GM19438 (cell line): Measurements from ENCODE around the gene RSPO3.
A peak's percentile ranks its signal among the peaks of the same experiment; 100 is the strongest.
"Not testable (repeated sequence)": the region's sequence is repeated elsewhere in the genome, so short reads cannot be mapped to it uniquely, and the experiment has no call there.

Experiments used
- ATAC-seq: cut with Tn5 transposase; IDR thresholded peaks from one replicate; pipeline ENCODE4 v1.9.1; 2021; ENCODE audit warnings: low read depth; ENCODE audit not compliant: unreplicated experiment

The RSPO3 gene, protein sequence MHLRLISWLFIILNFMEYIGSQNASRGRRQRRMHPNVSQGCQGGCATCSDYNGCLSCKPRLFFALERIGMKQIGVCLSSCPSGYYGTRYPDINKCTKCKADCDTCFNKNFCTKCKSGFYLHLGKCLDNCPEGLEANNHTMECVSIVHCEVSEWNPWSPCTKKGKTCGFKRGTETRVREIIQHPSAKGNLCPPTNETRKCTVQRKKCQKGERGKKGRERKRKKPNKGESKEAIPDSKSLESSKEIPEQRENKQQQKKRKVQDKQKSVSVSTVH

GRCh38 chr6:127118298-127119101 lies at the start of gene RSPO3:
Gene RSPO3 (plus strand): TSS chr6:127118671. CDS start chr6:127119193, 522 bp downstream.
- ATAC-seq = no peak

- ATAC-seq = no peak
Observed at GRCh38 chr6:127069659-127070279, 48.7 kb upstream of the RSPO3 start.

DNA sequence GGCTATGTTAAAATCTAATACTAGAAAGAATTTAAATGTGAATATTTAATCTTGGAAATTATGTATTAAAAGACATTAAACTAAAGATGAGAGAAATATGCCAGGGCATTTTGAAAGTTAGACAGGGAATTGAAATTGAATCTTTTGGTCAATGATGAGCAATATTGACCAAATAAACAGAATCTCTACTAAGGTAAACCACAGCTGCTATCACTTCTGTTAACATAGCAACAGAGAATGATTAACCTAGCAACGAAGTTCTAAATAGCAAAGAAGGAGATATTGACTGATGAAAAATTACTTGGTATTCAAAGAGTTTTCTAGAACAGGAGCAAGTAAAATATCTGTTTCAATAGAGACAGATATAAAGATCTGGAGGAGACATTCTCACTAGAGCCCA lies 45.2 kb upstream of the RSPO3 start:
- peak; percentile 66 for ATAC-seq

- ATAC-seq = no peak
Observed at GRCh38 chr6:127076466-127076865, 42.0 kb upstream of the RSPO3 start.

GRCh38 chr6:127077886-127078285 lies 40.6 kb upstream of the RSPO3 start:
- ATAC-seq = no peak

- no peak for ATAC-seq
Observed at GRCh38 chr6:127078669-127079068, 39.8 kb upstream of the RSPO3 start.

- ATAC-seq = no peak
Observed at GRCh38 chr6:127079681-127080080, 38.8 kb upstream of the RSPO3 start.

DNA sequence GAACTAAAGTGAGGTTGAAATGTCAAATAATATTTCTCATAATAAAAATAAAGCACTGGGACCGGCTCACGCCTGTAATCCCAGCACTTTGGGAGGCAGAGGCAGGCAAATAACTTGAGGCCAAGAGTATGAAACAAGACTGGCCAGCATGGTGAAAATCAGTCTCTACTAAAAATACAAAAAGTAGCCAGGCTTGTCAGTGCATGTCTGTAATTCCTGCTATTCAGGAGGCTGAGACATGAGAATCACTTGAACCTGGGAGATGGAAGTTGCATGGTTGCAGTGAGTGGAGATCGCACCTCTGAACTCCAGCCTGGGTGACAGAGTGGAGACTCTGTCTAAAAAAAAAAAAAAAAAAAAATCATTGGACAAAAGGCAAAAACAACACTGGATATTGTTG lies 38.4 kb upstream of the RSPO3 start:
- no peak for ATAC-seq

DNA sequence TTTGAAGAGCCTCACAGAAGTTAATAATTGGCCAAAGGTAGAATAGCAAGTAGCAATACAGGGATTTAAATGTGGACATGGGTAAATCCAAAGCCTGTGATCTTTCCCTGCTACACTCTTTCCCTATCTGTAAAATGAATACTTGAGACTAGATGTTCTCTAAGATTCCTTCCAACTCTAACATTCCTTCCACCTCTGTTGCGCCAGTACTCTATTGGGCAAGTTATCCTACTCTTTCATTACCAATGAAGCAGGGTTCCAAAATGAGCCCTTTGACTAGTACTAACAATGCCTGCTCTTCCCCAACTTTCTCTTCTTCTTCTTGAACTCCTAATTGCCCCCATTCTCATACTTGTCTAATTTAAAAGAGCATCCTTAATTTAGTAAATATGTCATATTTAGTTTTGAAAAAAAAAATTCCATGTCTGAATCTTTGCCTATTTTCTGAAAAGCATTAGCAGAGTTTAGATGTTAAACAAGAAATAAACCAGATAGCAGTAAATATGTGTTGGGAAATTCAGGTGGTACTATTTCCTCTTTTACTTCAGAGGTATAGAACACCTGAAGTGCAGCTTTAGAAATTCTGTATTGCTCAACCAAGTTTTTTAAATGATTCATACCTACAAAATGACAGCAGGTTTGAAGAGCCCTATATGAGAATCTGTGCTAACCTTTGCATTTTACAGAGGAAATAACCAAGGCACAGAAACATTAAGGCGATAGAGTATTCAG lies 35.1 kb upstream of the RSPO3 start:
- ATAC-seq = no peak

DNA sequence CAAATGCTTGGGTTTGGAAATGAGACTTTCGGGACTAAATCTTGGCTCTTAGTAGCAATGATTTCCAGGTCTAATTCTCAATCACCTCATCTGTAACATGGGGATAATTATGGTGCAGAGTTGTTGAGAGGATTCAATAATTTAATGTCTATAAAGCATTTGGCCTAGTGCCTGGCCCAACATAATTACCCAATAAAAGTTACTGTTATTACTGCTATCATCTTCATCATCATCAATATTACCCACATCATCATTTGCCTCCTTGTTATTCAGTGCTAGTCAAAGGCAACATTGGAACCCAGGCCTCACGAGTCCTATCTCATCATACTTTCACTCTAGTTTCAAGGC lies 34.5 kb upstream of the RSPO3 start:
- no peak for ATAC-seq

DNA sequence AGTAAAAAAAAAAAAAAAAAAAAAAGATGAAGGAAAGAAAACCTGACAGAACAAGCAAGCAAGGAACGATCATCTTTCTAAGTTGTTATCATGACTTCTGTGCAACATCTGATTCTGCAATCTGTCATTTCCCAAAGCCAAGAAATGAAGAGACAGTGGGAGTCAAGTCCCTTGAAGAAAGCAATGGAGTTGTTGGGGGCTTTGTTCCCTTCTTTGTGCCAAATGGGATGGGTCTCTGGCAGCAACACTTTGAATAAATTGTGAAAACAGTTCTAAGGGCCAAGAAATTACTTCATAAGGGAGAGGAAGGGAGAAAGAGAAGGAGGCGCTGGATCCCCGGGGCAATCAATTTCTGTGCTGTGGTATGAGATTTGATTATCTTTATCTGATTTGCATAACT lies 33.3 kb upstream of the RSPO3 start:
- ATAC-seq = no peak

GRCh38 chr6:127090051-127090450 lies 28.4 kb upstream of the RSPO3 start:
- ATAC-seq = no peak

DNA sequence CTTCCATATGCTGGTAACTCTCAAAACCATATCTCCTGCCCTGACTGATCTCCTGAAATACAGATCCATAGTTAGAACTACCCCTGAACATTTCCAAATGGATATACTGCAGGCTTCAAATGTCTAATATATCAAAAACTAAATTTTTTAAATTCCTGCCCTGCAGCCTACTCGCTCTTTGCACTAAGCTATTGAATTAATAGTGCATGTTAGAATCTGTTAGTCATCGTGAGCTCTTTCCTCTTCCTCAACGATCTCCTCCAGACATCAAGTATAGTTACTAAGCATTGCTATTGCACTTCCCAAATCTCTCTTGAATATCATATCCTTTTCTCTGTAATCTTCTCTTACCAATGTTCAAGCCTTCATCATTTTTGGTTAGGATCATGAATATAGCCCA lies 26.0 kb upstream of the RSPO3 start:
- ATAC-seq = no peak

DNA sequence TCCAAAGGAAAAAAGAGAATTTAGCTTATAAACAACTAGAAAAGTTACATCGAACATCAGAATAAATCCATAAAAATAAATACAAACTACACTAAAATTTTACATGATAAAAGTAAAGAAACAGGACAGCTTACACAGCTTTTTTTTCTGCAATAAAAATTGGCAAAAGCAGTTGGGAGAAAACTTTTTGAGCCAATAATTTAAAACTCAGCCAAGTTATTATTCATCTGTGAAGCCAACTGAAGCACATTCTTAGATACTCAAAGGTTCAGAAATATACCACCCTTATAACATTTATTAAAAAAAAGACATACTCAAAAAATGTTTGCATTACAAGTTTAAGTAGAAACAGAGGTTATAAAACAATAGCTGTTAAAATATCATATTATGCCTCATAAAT lies 23.7 kb upstream of the RSPO3 start:
- ATAC-seq = no peak

- ATAC-seq = no peak
Observed at GRCh38 chr6:127096167-127096566, 22.3 kb upstream of the RSPO3 start.

- ATAC-seq = not testable (repeated sequence)
Observed at GRCh38 chr6:127097442-127097841, 21.0 kb upstream of the RSPO3 start.

DNA sequence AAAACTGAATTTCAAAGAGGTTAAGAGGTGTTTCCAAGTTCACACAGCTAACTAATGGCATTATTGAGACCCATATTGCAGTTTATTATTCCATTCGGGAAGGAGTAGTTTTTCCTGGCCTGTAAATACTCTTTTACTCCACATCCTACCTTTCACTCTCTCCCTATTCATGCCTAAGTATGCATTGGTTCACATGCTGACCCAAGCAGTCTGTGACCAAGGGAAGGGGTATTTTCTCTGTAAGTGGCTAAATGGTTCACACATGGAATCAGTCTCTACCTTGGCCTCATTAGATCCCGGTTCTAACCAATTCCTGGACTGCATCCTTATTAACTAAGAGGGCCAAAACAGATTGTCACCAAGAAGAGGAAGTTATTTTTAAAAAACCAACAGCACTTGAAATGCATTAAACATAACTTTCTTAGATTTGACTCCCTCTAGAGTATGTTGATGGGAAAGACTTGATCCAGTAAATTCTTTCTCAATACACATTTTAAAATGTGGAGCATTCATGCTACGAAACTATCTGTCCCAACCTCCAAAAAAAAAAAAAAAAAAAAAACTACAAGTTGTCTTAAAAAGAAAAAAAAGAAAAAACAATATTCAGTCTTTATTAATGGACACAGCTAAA lies 17.8 kb upstream of the RSPO3 start:
- ATAC-seq = no peak

GRCh38 chr6:127102299-127102698 lies 16.2 kb upstream of the RSPO3 start:
- no peak for ATAC-seq

DNA sequence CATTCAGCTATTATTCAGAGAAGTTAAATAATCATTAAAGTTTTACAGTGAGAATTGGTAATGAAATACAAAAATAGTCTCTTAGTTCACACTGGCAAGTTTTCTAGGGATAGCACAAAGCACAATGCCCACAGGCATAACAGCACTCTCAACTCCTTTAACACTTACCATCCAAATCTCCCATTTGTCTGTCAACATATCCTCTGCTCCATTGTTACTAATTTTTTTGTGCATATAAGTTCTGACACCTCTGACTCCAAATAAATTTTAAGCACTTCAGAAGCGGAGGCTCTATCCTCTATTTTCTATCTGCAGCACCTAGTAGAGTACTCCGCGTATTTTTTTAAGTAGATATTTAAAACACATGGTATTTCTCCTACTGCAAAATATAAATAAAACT lies 15.6 kb upstream of the RSPO3 start:
- no peak for ATAC-seq

DNA sequence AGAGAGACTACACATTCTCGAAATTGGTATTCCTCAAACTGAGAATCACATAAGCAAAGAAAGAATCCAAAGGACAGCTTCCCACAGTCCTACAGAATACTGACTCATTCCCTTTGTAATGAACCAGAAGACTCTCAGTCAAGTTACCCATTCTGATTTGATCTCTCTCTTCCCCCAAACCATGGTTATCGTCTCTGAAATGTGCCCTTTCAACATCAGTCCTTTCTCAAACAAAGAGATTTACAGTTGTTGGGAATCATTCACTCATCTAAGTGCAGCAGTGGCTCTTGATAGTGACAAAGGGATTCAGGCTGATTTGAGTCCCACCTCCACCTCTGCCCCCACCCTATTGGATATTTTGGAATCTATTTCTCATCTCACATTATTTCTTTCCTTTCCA lies 15.0 kb upstream of the RSPO3 start:
- ATAC-seq = no peak

GRCh38 chr6:127107916-127108315 lies 10.6 kb upstream of the RSPO3 start:
- no peak for ATAC-seq
